ENCODE measurements around the gene ADA. TPM values are rescaled to one million over a fixed set of nuclear protein-coding genes. Genes with fewer than 3 reads are reported as not detected.
A peak's percentile ranks its signal among the peaks of the same experiment; 100 is the strongest.

Gene ADA
- total and polyA plus RNA-seq, 2 of the 4 experiments (the other 2 are of a cell fraction) = 8.1 to 11.0 TPM

- intact Hi-C loops (cut with micrococcal nuclease) = no loop called here
- in situ Hi-C loops (cut with MboI; ENCODE audit: low sequenced_read_pairs) = no loop called here
- no CpG with 5 or more reads among the region's 1 CpG for WGBS, 2 experiments (ENCODE audit: extremely low coverage in 2 of 2, insufficient read length in 1 of 2)
- Histone ChIP-seq H3K4me2 (ENCODE audit: low read depth, low read length) (no peak overlapping the region), H3K14ac (replicated peaks; ENCODE audit: low read depth, low read length) (no peak overlapping the region), H3K18ac (ENCODE audit: low read depth, low read length) (no peak overlapping the region), H2AK5ac (ENCODE audit: low read depth, low read length) (peak overlapping the region; percentile 40; the same call in 1 of the 2 replicates), H2BK5ac (ENCODE audit: low read depth, low read length, poor library complexity, severe bottlenecking) (no peak overlapping the region), H3K9ac (ENCODE audit: low read depth, low read length) (no peak overlapping the region), H3K27ac (ENCODE audit: insufficient read depth, low read length) (no peak overlapping the region), H2BK120ac (ENCODE audit: low read depth, low read length) (no peak overlapping the region; the same call in 1 of the 2 replicates), H2BK20ac (ENCODE audit: low read depth, low read length) (no peak overlapping the region), H3K4me1 (ENCODE audit: control insufficient read depth, insufficient read depth, low read length) (peaks cover 25% of the 10 kb centered on the region), H3K4me3 (ENCODE audit: insufficient read depth, low read depth, low read length) (no peak overlapping the region), H4K5ac (ENCODE audit: low read depth, low read length) (no peak overlapping the region), H3K36me3 (ENCODE audit: control insufficient read depth, insufficient read depth, low read length) (peaks cover 20% of the 10 kb centered on the region), H2AFZ (replicated peaks; ENCODE audit: low read length, poor library complexity) (no peak overlapping the region), H4K91ac (ENCODE audit: insufficient read depth, low read depth, low read length) (0 out of 2 replicates have a peak overlapping the region, but pooled peaks have one; percentile 9), H3K9me1 (ENCODE audit: insufficient read depth, low read length) (peaks cover 23% of the 10 kb centered on the region; the same call in 1 of the 2 replicates), H2AK9ac (replicated peaks; ENCODE audit: low read depth, low read length, poor library complexity) (no peak overlapping the region), H3K56ac (ENCODE audit: extremely low read depth, insufficient read depth, low read length) (no peak overlapping the region), H3K9me3 (ENCODE audit: control insufficient read depth, insufficient read depth, low read length) (no peaks in the 10 kb centered on the region), H3K4ac (ENCODE audit: low read depth, low read length) (0 out of 2 replicates have a peak overlapping the region, but pooled peaks have one; percentile 2), H4K8ac (ENCODE audit: low read depth in 2 of 2, low read length in 2 of 2) (no peak overlapping the region), H3K23ac (ENCODE audit: low read depth, low read length) (no peak overlapping the region), H3K27me3 (ENCODE audit: control insufficient read depth, insufficient read depth, low read length) (no peaks in the 10 kb centered on the region), H3K79me1 (ENCODE audit: low read depth in 1 of 2, low read length in 2 of 2) (peaks cover 8 to 58% of the 10 kb centered on the region in 2 experiments; a peak in 3 of 4 replicates), H2BK15ac (ENCODE audit: low read depth, low read length) (no peak overlapping the region), H4K20me1 (ENCODE audit: insufficient read depth, low read length) (no peaks in the 10 kb centered on the region)
- ChIA-PET CTCF (interaction anchor here (1.0 to 1.2 kb wide), 2 partner anchors 9 to 19 kb away, joined by 4 to 5 read pairs; no protein-coding TSS in a partner anchor), POLR2A (ENCODE audit: unreplicated experiment) (no interaction called here)
- dilution Hi-C loops (cut with HindIII; ENCODE audit: low sequenced_read_pairs, unreplicated experiment) = no loop called here
- no TSS peak for BruUV-seq (replicated peaks)
- DNase-seq = peak; percentile 96
- TF ChIP-seq FOS (IDR thresholded peaks at IDR 0.05; ENCODE audit: low read depth, low read length) (peak; percentile 51), RAD21 (IDR thresholded peaks at IDR 0.05; ENCODE audit: low read length) (no peak), POLR2A (IDR thresholded peaks at IDR 0.05; ENCODE audit: low read depth, low read length) (0 out of 2 replicates have a peak, but pooled peaks have one; percentile 25), MAZ (IDR thresholded peaks at IDR 0.05; ENCODE audit: borderline replicate concordance, low read depth, low read length) (no peak), USF2 (IDR thresholded peaks at IDR 0.05; ENCODE audit: low read depth, low read length) (0 out of 2 replicates have a peak, but pooled peaks have one; percentile 33)
- ATAC-seq (ENCODE audit: low read depth) = peak; percentile 22; the same call in 1 of the 2 replicates
Observed at GRCh38 chr20:44594730-44595129, 56.8 kb downstream of the ADA start.
